Right renal pelvis (tissue), 4 donors: ENCODE measurements around the gene FAM200C. TPM values are rescaled to one million over a fixed set of nuclear protein-coding genes. Genes with fewer than 3 reads are reported as not detected.
"Not testable (repeated sequence)": the region's sequence is repeated elsewhere in the genome, so short reads cannot be mapped to it uniquely, and the experiment has no call there.

Experiments used
- DNase-seq, 4 donors: peaks; one replicate each; pipeline ENCODE4 v3.0.0-alpha.2; 2013; ENCODE audit warnings: low read depth in 4 of 4, low spot score in 3 of 4, missing footprints in 1 of 4
- polyA plus RNA-seq, 4 donors: library from polyadenylated mRNA; unstranded; fragments of 120-200 nt; gene quantifications; one replicate each; pipeline ENCODE4 v1.2.1, GENCODE V29; 2013; ENCODE audit not compliant: insufficient read length in 4 of 4

The FAM200C gene
- 10 to 100 TPM; 13.1 to 15.5 (median 13.7) TPM for polyA plus RNA-seq

DNA sequence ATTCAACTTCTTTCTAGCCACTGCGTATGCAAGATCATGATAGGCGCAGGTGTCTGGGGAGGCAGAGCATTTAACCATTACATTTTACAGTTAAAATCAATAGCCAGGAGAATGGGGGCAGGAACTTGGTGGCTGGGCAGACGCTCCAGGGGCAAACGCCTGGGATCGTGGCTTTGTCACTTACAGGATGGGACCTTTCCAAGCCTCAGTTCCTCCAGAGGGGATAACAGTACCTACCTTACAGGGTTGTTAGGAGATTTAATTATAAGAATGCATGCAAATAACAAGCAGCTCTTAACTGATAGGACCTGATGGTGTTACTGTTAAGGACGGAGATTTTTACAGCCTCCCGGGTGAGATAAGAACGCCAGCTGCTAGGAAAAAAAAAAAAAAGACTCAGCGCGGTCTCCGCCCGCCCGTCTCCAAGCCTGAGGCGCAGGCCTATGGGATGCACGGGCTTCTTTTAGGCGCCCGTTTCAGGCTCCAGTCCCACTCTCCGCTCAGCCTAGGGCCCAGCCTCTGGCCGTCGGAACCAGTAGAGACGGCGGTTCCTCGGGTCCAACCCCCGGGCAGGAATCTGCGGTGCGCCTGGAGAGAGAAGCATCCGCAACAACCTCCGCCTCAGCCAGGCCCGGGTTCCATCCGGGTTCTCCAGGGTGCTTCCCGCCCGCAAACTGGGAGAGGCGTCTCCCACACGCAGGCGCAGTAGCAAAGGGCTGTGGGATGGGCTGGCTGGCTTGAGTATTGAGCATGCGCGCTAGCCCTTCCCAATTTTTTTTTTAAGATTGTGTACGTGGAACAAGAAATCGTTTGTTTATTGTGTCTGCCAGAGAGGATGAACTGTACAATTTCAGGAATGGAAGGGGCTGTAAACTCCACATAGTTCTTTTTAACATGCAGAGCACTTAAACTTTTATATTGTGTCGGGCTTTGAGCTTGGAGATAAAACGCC lies at the start of gene FAM200C:
TSS of gene FAM200C (minus strand) at position 653 of the 952 bp plus-strand sequence. CDS start 4,564 bp downstream, outside the sequence.
- peak; percentile 86 to 93 (median 90) for DNase-seq

DNA sequence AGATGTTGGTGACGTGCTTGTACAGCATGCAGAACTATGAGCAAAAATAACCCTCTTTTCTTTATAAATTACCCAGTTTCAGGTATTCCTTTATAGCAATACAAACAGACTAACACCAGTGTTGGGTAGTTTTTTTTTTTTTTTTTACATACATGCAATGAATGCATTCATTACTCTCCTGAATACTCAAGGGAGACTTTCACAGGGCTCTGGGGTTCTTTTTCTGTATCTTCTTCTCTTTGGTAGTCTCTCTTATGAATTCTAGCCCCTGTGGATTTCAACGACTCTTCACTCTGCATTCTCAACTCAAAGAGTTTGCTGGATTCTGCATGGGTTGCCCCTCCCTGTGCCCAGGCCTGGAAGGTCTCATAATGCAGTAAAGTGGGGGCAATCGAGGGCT lies 49.6 kb upstream of the FAM200C start:
- no peak for DNase-seq

DNA sequence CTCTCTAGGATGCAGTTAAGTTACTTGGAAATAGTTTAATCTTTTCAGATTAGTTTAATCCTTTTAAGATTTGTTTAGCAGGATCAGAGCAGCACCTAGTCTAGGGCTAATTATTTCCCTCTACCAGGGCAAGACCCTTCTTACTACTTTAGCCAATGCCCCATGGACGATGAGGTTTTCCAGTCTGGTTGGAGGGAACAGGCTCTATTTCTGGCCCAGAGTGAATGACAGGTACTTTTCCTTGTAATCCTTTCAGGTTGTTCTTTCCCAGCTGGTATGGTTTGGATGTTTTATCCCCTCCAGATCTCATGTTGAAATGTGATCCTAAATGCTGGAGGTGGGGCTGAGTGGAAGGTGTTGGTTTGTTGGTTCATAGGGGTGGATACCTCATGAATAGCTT lies 49.0 kb upstream of the FAM200C start:
- DNase-seq: no peak

DNA sequence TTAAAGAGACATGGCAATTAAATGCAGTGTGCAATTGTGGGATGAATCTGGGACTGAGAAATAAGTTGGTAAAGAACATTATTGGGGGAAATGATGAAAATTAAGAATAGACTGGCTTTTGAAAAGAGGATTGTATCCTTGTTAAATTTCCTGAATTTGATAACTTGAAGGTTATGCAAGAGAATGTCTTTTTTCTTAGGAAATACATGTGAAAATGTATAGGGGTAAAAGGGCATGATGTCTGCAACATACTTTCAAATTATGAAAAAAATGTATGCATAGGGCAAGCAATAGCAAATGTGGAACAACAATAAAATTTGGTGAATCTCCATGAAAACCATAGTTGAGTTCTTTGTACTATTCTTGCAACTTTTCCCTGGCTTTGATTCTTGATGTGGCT lies 45.9 kb upstream of the FAM200C start:
- no peak for DNase-seq

DNA sequence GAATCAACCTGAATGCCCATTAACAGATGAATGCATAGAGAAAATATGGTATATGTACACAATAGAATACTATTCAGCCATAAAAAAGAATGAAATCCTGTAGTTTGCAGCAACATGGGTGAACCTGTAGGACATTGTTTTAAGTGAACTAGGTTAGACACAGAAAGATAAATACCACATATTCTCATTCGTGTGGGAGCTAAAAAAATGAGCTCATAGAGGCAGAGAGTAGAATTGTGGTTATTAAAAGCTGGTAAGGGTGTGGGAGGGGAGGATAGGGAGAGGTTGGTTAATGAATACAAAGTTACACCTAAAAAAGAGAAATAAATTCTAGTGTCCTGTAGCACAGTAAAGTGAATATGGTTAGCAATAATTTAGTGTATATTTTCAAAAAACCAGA lies 45.3 kb upstream of the FAM200C start:
- no peak for DNase-seq

DNA sequence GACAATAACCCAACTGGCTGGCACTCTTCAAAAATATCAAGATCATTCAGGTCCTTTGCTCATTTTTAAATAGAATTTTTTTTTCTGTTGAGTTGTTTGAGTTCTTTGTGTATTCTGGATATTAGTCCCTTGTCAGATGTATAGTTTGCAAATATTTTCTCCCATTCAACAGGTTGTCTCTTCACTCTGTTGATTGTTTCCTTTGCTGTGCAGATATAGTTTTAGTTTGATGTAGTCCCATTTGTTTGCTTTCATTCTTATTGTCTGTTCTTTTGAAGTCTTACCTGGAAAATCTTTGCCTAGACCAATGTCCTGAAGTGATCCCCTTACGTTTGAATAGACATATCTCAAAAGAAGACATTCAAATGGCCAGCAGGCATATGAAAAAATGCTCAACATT lies 44.6 kb upstream of the FAM200C start:
- no peak for DNase-seq

DNA sequence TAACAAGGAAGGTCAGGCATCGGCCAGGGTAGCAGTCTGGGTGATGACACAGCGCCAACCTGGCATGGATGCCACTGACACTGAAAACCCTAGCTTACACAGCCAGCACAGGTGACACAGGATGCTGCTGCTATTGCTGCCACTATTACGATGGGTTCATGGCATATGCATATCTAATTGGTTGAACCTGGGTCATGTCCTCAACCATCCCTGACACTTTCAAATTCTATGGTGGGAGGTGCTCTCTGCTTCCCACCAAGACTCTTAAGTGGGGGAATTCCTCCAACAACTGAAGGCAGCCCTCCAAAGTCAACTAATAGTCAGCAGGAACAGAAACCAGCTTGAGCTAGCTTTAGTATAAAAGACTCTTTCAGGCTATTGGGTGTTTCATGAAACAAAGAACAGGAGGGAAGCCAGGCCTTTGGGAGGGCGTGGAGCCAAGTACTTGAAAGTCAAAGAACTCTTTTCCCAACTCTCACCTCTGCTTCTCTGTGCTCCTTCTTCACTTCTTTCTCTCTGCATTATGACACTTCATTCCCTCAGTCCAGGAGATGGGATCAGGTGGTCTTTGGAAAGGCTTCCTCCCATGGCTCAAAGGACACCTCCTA lies 43.1 kb upstream of the FAM200C start:
- DNase-seq: no peak

DNA sequence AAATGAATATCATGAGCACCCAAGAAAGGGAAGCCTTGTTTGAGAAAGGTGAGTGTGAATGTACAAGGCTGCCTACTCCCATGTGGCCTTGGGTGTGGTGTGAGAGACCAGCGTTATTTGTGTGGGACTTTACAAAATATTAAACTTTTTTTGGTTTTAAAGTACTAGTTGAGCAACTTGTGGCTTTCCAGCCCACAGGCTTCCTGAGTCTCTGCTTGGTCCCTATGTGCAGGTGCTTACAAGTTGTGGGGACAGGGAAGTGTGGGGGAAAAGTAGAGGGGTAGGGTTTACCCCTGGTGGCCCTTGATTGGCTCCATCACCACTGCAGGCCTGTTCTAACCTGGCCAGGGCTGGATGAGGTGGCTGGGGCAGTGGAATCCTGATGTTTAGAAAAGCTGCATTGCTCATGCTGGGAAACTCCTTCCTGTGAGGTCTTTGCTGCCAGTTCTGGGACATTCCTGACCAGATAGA lies 41.5 kb upstream of the FAM200C start:
- DNase-seq: no peak

DNA sequence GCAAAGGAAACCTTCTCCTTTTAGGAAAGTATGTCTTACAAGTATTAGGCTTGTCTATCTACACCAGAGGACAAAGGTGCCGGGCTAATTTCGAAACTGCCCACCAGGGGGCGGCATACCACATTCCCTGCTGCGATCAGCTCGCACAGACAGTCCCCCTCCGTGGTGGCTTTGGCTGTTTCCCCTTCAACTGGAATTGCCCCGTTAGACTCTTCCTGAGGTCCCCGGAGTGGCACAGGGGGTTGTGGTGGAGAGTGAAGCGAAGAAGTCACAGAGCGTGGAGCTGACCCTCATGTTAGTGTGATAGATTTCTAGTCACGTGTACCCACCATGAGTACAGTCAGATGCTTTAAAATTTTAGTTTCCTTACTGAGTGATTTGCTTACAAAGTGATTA lies 39.3 kb upstream of the FAM200C start:
- DNase-seq: peak in 3 of 4 donors; percentile 74 to 80 (median 79)

DNA sequence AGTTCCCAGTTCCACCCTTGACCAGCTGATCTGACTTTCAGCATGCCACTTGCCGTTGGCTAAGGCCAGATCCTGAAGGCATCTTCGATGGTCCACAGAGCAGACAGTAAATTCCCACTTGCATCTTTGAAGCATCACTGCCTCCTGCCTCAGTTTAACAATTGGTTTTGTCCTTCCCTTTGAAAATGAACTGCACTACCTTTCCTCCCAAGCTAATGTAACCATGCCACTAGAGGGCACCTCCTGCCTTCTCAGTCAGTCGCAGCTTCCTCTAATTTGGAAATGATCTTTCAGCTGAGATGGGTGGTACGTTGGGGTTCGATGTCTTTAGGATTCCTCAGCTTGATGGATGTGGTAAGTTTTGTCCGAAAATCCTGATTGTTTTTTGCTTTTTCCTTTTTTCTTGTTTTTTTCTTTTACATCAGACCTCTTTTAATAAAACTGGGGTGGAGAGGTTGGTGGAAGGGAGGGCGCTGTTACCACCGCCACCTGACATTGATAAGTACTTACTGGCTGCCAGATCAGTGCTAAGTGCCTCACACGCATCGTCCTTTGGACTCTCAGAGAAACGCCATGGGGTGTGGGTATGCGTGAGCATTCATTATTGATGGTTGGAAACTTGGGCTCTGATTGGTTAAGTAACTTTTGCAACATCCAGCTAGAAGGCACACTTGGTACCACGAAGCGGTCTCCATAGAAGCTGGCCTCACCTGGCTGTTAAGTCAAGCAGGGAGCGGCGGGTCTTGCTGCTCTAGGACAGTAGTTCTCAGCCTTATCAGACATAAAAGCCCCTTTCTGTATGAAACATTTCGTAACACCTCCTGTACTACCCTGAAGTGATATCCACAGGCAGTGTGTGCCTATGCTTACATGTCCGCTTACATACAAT lies 38.7 kb upstream of the FAM200C start:
- peak in 1 of 4 donors; percentile 35 for DNase-seq

DNA sequence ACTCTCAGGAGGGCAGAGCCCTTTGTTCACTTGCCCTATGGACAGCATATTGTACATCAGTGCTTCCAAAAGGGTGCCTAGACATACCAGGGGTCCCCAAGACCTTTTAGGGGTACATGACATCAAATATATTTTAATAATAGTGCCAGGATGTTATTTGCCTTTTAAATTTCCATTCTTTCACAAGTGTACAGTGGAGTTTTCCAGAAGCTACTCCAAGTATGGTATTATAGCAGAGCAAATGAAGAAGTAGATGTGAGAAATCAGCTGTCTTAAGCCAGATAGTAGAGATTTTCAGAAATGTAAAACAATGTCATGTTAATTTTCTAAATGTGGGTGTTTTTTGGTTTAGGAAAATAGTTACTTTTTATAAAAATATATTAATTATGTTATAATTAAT lies 37.4 kb upstream of the FAM200C start:
- no peak for DNase-seq

DNA sequence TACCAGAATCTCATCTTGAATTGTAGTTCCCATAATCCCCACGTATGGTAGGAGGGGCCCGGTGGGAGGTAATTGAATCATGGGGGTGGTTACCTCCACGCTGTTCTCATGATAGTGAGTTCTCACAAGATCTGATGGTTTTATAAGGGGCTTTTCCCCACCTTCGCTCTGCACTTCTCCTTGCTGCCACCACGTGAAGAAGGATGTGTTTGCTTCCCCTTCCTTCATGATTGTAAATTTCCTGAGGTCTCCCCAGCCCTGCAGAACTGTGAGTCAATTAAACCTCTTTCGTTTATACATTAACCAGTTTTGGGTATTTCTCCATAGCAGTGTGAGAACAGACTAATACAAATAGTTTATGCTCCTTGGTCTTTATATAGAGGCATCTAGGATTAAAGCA lies 36.8 kb upstream of the FAM200C start:
- not testable (repeated sequence) for DNase-seq

DNA sequence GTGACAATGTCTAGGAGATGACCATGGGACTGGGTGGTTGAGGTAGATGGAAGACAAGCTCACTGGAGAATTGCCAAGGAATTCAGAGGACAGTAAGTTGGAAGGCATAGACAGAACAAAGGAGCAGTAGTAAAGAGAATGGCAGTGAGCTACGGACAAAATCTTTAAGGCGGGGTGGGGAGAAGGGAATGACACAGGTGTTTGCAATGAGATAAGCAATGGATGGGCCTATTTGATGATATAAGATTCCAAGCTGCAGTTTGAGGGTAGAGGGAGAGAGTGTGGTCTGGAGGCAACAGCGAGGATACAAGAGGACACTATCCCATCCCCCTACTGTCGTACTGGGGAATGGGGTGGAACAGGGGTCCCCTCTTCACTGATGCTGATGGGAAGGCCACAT lies 36.2 kb upstream of the FAM200C start:
- DNase-seq: no peak

DNA sequence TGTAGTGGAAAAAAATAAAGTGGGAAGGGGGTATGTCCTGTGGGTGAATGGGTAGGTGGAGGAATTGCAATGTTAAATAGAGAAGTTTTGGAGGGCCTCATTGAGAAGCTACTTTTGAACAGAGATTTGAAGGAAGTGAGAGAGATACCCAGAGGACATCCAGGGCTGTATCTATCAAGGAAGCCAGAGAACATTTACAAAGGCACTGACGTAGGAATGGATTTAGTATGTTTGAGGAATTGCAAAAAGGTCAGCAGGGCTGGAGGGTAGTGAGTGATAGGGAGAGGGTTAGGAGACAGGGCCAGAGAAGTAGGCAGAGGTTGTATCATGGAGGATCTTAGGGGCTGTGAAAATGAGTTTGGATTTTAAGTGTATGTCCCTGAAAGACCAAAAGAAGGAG lies 35.7 kb upstream of the FAM200C start:
- DNase-seq: no peak

DNA sequence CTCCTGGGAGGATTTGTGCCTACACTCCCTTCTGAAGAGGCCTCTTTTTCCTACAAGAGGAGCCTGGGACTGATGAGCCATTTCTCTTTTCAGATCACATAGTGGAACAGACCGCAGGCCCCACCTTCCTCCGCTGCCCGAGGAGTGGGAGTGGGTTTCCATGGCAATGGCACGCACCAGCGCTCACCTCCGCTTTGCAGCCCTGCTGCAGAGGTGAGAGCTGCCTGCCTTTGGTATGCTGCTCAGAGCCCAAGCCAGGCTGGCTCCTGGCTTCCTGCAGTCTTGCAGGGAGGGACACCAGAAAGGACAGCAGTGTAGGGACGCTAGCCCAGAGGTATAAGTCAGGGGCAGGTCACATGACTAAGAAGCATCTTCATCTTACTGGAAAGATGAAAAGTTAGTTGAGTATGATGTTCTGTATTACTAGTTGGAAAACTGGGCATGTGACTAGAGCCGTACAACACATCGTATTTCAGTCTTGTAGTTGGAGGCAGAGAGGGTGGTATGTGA lies 34.2 kb upstream of the FAM200C start:
- peak in 3 of 4 donors; percentile 70 to 87 (median 86) for DNase-seq

DNA sequence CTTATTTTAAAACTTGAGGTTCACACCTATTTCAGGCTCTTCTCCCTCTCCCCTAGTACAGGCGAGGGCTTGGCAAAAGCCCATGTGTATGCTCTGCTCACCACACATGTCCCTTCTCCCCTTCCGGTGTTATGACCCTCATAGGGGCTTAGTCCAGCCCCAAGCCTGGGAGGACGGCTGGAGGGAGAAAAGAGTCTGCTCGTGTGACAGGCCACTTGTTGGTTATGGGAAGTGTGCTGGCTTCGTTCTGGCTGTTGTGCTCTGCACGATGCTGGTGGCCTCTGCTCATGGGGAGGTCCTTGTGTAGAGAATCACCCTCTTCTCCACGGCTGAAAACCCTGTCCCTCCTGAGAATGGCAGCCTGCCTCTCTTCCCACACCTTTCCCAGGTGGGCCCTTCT lies 32.9 kb upstream of the FAM200C start:
- DNase-seq: no peak

DNA sequence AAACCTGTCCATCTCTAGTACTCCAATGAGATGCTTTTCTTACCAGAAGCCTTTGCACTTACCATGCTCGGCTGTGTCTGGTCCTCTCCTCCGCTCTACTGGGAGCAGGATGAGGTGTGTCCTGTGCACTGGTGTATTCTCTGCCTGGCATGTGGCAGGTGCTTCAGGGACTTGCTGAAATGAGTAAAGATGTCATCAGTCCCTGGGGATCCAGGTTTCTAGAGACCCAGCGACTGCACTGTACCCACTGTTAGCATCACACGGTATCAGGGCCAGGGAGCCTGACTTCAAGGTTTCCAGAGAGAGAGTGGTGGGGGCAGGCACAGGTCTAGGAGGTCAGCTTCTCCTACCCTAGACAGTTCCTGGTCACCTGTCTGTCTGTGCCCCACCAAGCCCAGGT lies 32.3 kb upstream of the FAM200C start:
- no peak for DNase-seq

DNA sequence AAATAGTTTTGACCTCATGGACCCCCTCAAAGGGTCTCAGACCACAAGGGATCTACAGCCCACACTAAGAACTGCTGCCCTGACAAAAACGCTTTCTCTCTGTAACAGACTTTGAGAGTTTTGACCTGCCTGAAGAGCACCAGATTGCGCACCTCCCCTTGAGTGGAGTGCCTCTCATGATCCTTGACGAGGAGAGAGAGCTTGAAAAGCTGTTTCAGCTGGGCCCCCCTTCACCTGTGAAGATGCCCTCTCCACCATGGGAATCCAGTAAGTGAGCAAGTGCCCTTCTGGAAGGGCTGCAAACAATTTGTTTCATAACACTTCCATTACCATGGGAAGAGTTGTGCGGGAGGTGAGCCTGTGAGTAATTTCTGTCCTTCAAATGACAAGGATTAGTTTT lies 27.8 kb upstream of the FAM200C start:
- no peak for DNase-seq

DNA sequence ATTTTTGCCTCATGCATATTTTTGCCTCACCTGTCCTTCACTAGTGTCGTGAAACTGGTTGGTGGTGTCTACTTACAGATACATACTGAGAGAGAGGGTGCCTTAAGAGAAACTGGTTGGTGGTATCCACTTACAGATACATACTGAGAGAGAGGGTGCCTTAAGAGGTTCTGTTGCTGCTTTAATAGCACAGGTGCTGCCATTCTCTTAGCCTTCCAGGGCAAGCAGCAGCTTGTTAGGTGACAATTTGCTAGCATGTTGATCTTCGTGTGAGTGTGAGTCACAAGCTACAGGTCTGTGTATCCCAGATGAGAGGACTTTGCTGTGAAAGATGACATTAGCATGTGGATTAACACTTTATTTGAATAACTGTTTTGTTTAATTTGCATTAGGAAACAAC lies 23.2 kb upstream of the FAM200C start:
- no peak for DNase-seq

DNA sequence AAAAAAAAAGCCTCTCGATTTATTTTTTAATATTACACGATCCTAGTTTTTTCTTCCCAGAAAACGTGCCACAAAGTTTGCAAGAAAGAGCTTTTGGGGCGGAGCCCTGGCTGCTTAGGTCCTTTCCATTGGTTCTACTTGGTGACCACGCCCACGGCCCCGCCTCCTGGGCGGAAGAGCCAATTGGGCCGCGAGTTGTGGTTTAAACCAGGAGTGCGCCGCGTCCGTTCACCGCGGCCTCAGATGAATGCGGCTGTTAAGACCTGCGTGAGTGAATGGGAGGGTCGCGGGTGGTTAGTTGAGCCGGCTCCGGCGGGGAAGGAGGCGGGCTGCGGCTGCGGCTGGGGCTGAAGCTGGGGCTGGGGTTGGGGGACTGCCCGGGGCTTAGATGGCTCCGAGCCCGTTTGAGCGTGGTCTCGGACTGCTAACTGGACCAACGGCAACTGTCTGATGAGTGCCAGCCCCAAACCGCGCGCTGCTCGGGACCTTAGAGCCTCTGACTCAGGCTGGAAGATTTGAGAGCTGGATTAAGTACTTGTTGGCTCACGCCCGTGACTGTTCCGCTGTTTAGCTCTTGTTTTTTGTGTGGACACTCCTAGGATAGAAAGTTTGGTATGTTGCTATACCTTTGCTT lies 21.9 kb upstream of the FAM200C start, which contains the start of gene PTTG1:
TSS of gene PTTG1 (plus strand) at position 231 of the 634 bp plus-strand sequence. CDS start 458 bp downstream, outside the sequence.
- DNase-seq: peak; percentile 95 to 96 (median 96)
